Hepatocyte (in vitro differentiated cells): ENCODE measurements around the gene NCOA6.

Experiments used
- EZH2 ChIP-seq: fragments of 200-600 bp; sonication (generic); IDR thresholded peaks from 2 replicates; pipeline ENCODE4 v1.6.1; 2016; ENCODE audit warnings: antibody characterized with exemption, mild to moderate bottlenecking, borderline replicate concordance
- EZH2phosphoT487 ChIP-seq: fragments of 200-600 bp; sonication (generic); IDR thresholded peaks from one replicate; pipeline ENCODE4 v1.6.1; 2018; ENCODE audit warnings: antibody characterized with exemption, mild to moderate bottlenecking, low read depth, moderate library complexity; ENCODE audit not compliant: unreplicated experiment, severe bottlenecking
- TF ChIP-seq, protein P1 (sequence below): fragments of 200-600 bp; sonication (generic); IDR thresholded peaks from 2 replicates; pipeline ENCODE4 v1.5.1; 2016; ENCODE audit warnings: antibody characterized with exemption, mild to moderate bottlenecking; ENCODE audit not compliant: poor library complexity

GRCh38 chr20:34824806-34825529 is 483 bp downstream of the NCOA6 start:
- TF ChIP-seq, protein P1, sequence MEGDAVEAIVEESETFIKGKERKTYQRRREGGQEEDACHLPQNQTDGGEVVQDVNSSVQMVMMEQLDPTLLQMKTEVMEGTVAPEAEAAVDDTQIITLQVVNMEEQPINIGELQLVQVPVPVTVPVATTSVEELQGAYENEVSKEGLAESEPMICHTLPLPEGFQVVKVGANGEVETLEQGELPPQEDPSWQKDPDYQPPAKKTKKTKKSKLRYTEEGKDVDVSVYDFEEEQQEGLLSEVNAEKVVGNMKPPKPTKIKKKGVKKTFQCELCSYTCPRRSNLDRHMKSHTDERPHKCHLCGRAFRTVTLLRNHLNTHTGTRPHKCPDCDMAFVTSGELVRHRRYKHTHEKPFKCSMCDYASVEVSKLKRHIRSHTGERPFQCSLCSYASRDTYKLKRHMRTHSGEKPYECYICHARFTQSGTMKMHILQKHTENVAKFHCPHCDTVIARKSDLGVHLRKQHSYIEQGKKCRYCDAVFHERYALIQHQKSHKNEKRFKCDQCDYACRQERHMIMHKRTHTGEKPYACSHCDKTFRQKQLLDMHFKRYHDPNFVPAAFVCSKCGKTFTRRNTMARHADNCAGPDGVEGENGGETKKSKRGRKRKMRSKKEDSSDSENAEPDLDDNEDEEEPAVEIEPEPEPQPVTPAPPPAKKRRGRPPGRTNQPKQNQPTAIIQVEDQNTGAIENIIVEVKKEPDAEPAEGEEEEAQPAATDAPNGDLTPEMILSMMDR = peak; percentile 31
- no peak for TF ChIP-seq EZH2phosphoT487
- no peak for TF ChIP-seq EZH2
